GM12872 (cell line): ENCODE measurements around the gene RAD51B.

Source experiments
- CTCF ChIP-seq: IDR thresholded peaks from 3 replicates; pipeline ENCODE4 v1.5.1; 2011; ENCODE audit warnings: low read depth, mild to moderate bottlenecking, low read length, moderate library complexity; ENCODE audit not compliant: insufficient read depth

The RAD51B gene

GRCh38 chr14:68616221-68616902 is 796.8 kb downstream of the RAD51B start:
- no peak for TF ChIP-seq CTCF

- TF ChIP-seq CTCF = no peak
Measured at GRCh38 chr14:68619790-68620574, 800.4 kb downstream of the RAD51B start.

GRCh38 chr14:68621400-68622365 is 802.1 kb downstream of the RAD51B start:
- no peak for TF ChIP-seq CTCF

GRCh38 chr14:68622856-68623255 is 803.3 kb downstream of the RAD51B start:
- no peak for TF ChIP-seq CTCF

DNA sequence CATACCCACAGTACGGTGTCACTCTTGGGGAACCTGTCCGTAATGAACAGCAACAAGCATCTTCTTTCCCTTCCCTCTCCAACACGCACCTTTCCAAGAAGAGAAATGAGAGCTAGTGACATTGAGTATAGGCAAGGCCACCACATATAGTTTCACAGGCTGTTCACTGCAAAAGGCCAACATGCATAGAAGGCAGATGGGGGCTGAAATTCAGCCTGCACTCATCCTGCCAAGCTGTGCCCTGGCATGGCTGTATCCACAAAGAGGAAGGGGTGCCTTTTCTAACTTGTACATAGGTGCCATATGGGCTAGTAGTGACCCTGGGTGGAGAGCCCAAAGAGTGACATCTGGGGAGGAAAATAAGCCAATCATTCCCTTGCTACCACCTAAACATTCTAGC is 803.7 kb downstream of the RAD51B start:
- TF ChIP-seq CTCF = no peak

GRCh38 chr14:68623826-68624225 is 804.2 kb downstream of the RAD51B start:
- no peak for TF ChIP-seq CTCF
